ENCODE measurements around the gene ERVV-1.

The ERVV-1 gene

GRCh38 chr19:53013621-53014020, at the start of gene ERVV-1:
ERVV-1 (plus strand) TSS chr19:53013921; CDS start chr19:53014091, 170 bp downstream.
- Histone ChIP-seq H3K36me3 (ENCODE audit: control insufficient read depth in 2 of 2, insufficient read depth in 1 of 2, low read length in 2 of 2) (no peaks in the 10 kb centered on the region), H3K4me1 (ENCODE audit: control insufficient read depth, insufficient read depth, low read length) (no peaks in the 10 kb centered on the region), H3K4me3 (ENCODE audit: low read depth, low read length) (no peak within 1 kb of the TSS), H3K27ac (ENCODE audit: extremely low read depth, low read depth, low read length) (no peak within 1 kb of the TSS), H3K9me3 (ENCODE audit: control insufficient read depth, insufficient read depth, low read depth, low read length) (no peaks in the 10 kb centered on the region; the same call in none of the 2 replicates)
- ChIA-PET CTCF (no interaction called here), POLR2A (no interaction called here)
- TF ChIP-seq ZNF239 (tag by site-specific recombination; IDR thresholded peaks at IDR 0.05) (no peak), ZNF791 (tag by site-specific recombination; IDR thresholded peaks at IDR 0.05) (no peak), ZNF266 (tag by site-specific recombination; IDR thresholded peaks at IDR 0.05; ENCODE audit: low read depth) (no peak), ZNF140 (tag by site-specific recombination; IDR thresholded peaks at IDR 0.05) (no peak), ZBTB6 (tag by site-specific recombination; IDR thresholded peaks at IDR 0.05) (no peak)
- TF ChIP-seq, protein P1, sequence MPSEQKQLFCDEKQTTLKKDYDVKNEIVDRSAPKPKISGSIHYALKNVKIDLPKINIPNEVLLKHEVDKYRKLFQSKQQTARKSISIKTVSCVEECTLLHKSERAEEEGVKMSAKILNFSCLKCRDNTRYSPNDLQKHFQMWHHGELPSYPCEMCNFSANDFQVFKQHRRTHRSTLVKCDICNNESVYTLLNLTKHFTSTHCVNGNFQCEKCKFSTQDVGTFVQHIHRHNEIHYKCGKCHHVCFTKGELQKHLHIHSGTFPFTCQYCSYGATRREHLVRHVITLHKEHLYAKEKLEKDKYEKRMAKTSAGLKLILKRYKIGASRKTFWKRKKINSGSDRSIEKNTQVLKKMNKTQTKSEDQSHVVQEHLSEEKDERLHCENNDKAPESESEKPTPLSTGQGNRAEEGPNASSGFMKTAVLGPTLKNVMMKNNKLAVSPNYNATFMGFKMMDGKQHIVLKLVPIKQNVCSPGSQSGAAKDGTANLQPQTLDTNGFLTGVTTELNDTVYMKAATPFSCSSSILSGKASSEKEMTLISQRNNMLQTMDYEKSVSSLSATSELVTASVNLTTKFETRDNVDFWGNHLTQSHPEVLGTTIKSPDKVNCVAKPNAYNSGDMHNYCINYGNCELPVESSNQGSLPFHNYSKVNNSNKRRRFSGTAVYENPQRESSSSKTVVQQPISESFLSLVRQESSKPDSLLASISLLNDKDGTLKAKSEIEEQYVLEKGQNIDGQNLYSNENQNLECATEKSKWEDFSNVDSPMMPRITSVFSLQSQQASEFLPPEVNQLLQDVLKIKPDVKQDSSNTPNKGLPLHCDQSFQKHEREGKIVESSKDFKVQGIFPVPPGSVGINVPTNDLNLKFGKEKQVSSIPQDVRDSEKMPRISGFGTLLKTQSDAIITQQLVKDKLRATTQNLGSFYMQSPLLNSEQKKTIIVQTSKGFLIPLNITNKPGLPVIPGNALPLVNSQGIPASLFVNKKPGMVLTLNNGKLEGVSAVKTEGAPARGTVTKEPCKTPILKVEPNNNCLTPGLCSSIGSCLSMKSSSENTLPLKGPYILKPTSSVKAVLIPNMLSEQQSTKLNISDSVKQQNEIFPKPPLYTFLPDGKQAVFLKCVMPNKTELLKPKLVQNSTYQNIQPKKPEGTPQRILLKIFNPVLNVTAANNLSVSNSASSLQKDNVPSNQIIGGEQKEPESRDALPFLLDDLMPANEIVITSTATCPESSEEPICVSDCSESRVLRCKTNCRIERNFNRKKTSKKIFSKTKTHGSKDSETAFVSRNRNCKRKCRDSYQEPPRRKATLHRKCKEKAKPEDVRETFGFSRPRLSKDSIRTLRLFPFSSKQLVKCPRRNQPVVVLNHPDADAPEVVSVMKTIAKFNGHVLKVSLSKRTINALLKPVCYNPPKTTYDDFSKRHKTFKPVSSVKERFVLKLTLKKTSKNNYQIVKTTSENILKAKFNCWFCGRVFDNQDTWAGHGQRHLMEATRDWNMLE (tag by site-specific recombination; conservative IDR thresholded peaks at IDR 0.05; ENCODE audit: low read depth): no peak

- CTCF ChIA-PET: interaction anchor here (0.6 kb wide), 1 partner anchor 1340 kb away, joined by 3 read pairs; no protein-coding TSS in a partner anchor
- H3K4me1 ChIP-seq (ENCODE audit: control insufficient read depth, insufficient read depth, low read length): no peaks in the 10 kb centered on the region
Observed at GRCh38 chr19:52967772-52968171, 45.9 kb upstream of the ERVV-1 start.

More at GRCh38 chr19:52967772-52968171, 45.9 kb upstream of the ERVV-1 start:
- Histone ChIP-seq H3K9me3 (ENCODE audit: control insufficient read depth, insufficient read depth, low read depth, low read length) (no peaks in the 10 kb centered on the region), H3K36me3 (ENCODE audit: control insufficient read depth in 2 of 2, insufficient read depth in 1 of 2, low read length in 2 of 2) (no peaks in the 10 kb centered on the region), H3K27ac (ENCODE audit: extremely low read depth, low read depth, low read length) (no peak overlapping the region), H3K4me3 (ENCODE audit: low read depth, low read length) (no peak overlapping the region)
- TF ChIP-seq SCRT2 (tag by site-specific recombination; IDR thresholded peaks at IDR 0.05) (no peak), ZNF558 (tag by site-specific recombination; IDR thresholded peaks at IDR 0.05) (no peak), ZBTB7A (tag by site-specific recombination; IDR thresholded peaks at IDR 0.05; ENCODE audit: low read depth) (no peak), ZNF324 (tag by site-specific recombination; IDR thresholded peaks at IDR 0.05) (no peak), ZNF2 (tag by site-specific recombination; IDR thresholded peaks at IDR 0.05) (no peak), ZNF23 (tag by site-specific recombination; IDR thresholded peaks at IDR 0.05; ENCODE audit: borderline replicate concordance) (no peak), ZNF394 (tag by site-specific recombination; IDR thresholded peaks at IDR 0.05; ENCODE audit: borderline replicate concordance) (no peak), ZNF16 (tag by site-specific recombination; IDR thresholded peaks at IDR 0.05; ENCODE audit: low read depth) (no peak), ZNF585B (tag by site-specific recombination; IDR thresholded peaks at IDR 0.05) (no peak), FEZF1 (tag by site-specific recombination; IDR thresholded peaks at IDR 0.05) (no peak), ZFP37 (tag by site-specific recombination; IDR thresholded peaks at IDR 0.05) (no peak)
- TF ChIP-seq, protein P2, sequence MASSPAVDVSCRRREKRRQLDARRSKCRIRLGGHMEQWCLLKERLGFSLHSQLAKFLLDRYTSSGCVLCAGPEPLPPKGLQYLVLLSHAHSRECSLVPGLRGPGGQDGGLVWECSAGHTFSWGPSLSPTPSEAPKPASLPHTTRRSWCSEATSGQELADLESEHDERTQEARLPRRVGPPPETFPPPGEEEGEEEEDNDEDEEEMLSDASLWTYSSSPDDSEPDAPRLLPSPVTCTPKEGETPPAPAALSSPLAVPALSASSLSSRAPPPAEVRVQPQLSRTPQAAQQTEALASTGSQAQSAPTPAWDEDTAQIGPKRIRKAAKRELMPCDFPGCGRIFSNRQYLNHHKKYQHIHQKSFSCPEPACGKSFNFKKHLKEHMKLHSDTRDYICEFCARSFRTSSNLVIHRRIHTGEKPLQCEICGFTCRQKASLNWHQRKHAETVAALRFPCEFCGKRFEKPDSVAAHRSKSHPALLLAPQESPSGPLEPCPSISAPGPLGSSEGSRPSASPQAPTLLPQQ (tag by site-specific recombination; IDR thresholded peaks at IDR 0.05): no peak
- TF ChIP-seq, protein P3, sequence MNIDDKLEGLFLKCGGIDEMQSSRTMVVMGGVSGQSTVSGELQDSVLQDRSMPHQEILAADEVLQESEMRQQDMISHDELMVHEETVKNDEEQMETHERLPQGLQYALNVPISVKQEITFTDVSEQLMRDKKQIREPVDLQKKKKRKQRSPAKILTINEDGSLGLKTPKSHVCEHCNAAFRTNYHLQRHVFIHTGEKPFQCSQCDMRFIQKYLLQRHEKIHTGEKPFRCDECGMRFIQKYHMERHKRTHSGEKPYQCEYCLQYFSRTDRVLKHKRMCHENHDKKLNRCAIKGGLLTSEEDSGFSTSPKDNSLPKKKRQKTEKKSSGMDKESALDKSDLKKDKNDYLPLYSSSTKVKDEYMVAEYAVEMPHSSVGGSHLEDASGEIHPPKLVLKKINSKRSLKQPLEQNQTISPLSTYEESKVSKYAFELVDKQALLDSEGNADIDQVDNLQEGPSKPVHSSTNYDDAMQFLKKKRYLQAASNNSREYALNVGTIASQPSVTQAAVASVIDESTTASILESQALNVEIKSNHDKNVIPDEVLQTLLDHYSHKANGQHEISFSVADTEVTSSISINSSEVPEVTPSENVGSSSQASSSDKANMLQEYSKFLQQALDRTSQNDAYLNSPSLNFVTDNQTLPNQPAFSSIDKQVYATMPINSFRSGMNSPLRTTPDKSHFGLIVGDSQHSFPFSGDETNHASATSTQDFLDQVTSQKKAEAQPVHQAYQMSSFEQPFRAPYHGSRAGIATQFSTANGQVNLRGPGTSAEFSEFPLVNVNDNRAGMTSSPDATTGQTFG (tag by site-specific recombination; IDR thresholded peaks at IDR 0.05; ENCODE audit: borderline replicate concordance): no peak
- POLR2A ChIA-PET: no interaction called here

Measured in HEK293 (cell line).